Measurements from ENCODE around the gene USH1C. TPM values are rescaled to one million over a fixed set of nuclear protein-coding genes. Genes with fewer than 3 reads are reported as not detected.

USH1C gene
- total RNA-seq, 1 donor from 2014 or later, result 0.24 TPM

DNA sequence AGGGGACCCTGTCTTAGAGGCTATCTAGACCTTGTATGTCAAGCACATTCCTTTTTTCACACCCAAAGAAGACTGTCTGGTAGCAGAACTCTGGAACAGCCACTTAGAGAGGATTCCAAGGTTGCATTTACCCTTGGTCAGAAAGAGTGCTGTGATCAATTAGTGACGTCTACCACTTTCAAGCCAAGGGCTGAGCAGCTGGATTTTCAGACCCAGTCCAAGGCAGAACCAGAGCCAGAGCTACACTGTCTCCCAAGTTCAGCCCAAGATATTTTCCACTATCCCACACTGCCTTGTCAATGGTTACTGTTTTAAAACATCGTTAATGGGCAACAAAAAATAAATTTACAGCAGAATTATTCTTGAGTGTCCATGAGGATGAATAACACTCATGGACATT is 91.5 kb downstream of the USH1C start:
- H3K27me3 Mint-ChIP-seq (ENCODE audit: insufficient read depth, low read depth), result no peaks in the 10 kb centered on the region

GRCh38 chr11:17449158-17449557 is 95.1 kb downstream of the USH1C start:
- H3K27me3 Mint-ChIP-seq (ENCODE audit: insufficient read depth, low read depth), result peaks cover 2% of the 10 kb centered on the region
- Histone ChIP-seq H3K4me3 (no peak overlapping the region), H2AFZ (replicated peaks) (no peak overlapping the region), H3K9me3 (ENCODE audit: low read depth) (no peaks in the 10 kb centered on the region), H4K20me1 (ENCODE audit: low read depth) (no peaks in the 10 kb centered on the region), H3K79me2 (ENCODE audit: low read depth) (no peaks in the 10 kb centered on the region), H3K27ac (no peak overlapping the region), H3K9ac (no peak overlapping the region), H3K36me3 (no peaks in the 10 kb centered on the region), H3K27me3 (no peaks in the 10 kb centered on the region), H3K4me2 (no peak overlapping the region), H3F3A (ENCODE audit: low read depth) (no peaks in the 10 kb centered on the region), H3K4me1 (peaks cover under 1% of the 10 kb centered on the region)
- no peak overlapping the region for H3K4me3 Mint-ChIP-seq
- no peaks in the 10 kb centered on the region for H3K9me3 Mint-ChIP-seq
- H3K4me1 Mint-ChIP-seq, result no peaks in the 10 kb centered on the region
- no peak overlapping the region for H3K27ac Mint-ChIP-seq
- TF ChIP-seq CTCF (IDR thresholded peaks at IDR 0.05) (no peak), EZH2phosphoT487 (IDR thresholded peaks at IDR 0.05) (no peak), EZH2 (IDR thresholded peaks at IDR 0.05) (no peak)
- DNase-seq (ENCODE audit: low spot score), result no peak
- H3K36me3 Mint-ChIP-seq, result no peaks in the 10 kb centered on the region

More for the DNA sequence above, 91.5 kb downstream of the USH1C start:
- Mint-ChIP-seq H3K4me1 (no peaks in the 10 kb centered on the region), H3K9me3 (no peaks in the 10 kb centered on the region), H3K36me3 (no peaks in the 10 kb centered on the region), H3K27ac (no peak overlapping the region), H3K4me3 (no peak overlapping the region)
- no peak for TF ChIP-seq EZH2 (IDR thresholded peaks at IDR 0.05)
- TF ChIP-seq EZH2phosphoT487 (IDR thresholded peaks at IDR 0.05), result no peak
- TF ChIP-seq CTCF (IDR thresholded peaks at IDR 0.05), result no peak
- DNase-seq (ENCODE audit: low spot score), result no peak
- no peaks in the 10 kb centered on the region for H3K36me3 ChIP-seq
- no peaks in the 10 kb centered on the region for H3K9me3 ChIP-seq (ENCODE audit: low read depth)
- H3K4me3 ChIP-seq, result no peak overlapping the region
- H3K4me2 ChIP-seq, result no peak overlapping the region
- no peak overlapping the region for H2AFZ ChIP-seq (replicated peaks)
- no peaks in the 10 kb centered on the region for H3K79me2 ChIP-seq (ENCODE audit: low read depth)
- H3K4me1 ChIP-seq, result peaks cover 5% of the 10 kb centered on the region
- no peaks in the 10 kb centered on the region for H3F3A ChIP-seq (ENCODE audit: low read depth)
- no peak overlapping the region for H3K27ac ChIP-seq
- no peaks in the 10 kb centered on the region for H3K27me3 ChIP-seq
- H4K20me1 ChIP-seq (ENCODE audit: low read depth), result no peaks in the 10 kb centered on the region
- no peak overlapping the region for H3K9ac ChIP-seq

GRCh38 chr11:17446482-17446881 is 97.7 kb downstream of the USH1C start:
- Mint-ChIP-seq H3K27ac (no peak overlapping the region), H3K36me3 (no peaks in the 10 kb centered on the region), H3K9me3 (no peaks in the 10 kb centered on the region), H3K27me3 (ENCODE audit: insufficient read depth, low read depth) (peaks cover 2% of the 10 kb centered on the region), H3K4me1 (peaks cover 3% of the 10 kb centered on the region), H3K4me3 (no peak overlapping the region)
- H3K4me3 ChIP-seq, result no peak overlapping the region
- no peaks in the 10 kb centered on the region for H4K20me1 ChIP-seq (ENCODE audit: low read depth)
- peaks cover 9% of the 10 kb centered on the region for H3K4me1 ChIP-seq
- TF ChIP-seq EZH2phosphoT487 (IDR thresholded peaks at IDR 0.05), result no peak
- no peak for TF ChIP-seq EZH2 (IDR thresholded peaks at IDR 0.05)
- no peak overlapping the region for H2AFZ ChIP-seq (replicated peaks)
- H3F3A ChIP-seq (ENCODE audit: low read depth), result no peaks in the 10 kb centered on the region
- DNase-seq (ENCODE audit: low spot score), result no peak
- no peaks in the 10 kb centered on the region for H3K27me3 ChIP-seq
- no peaks in the 10 kb centered on the region for H3K79me2 ChIP-seq (ENCODE audit: low read depth)
- H3K9ac ChIP-seq, result no peak overlapping the region
- H3K4me2 ChIP-seq, result no peak overlapping the region
- H3K9me3 ChIP-seq (ENCODE audit: low read depth), result no peaks in the 10 kb centered on the region
- no peaks in the 10 kb centered on the region for H3K36me3 ChIP-seq
- H3K27ac ChIP-seq, result no peak overlapping the region

- H3K4me1 ChIP-seq, result peaks cover 9% of the 10 kb centered on the region
- Mint-ChIP-seq H3K9me3 (no peaks in the 10 kb centered on the region), H3K27me3 (ENCODE audit: insufficient read depth, low read depth) (peaks cover 2% of the 10 kb centered on the region), H3K27ac (no peak overlapping the region), H3K4me1 (peaks cover 3% of the 10 kb centered on the region), H3K4me3 (no peak overlapping the region), H3K36me3 (no peaks in the 10 kb centered on the region)
- no peak overlapping the region for H3K4me3 ChIP-seq
- no peak for TF ChIP-seq CTCF (IDR thresholded peaks at IDR 0.05)
- no peak for TF ChIP-seq EZH2 (IDR thresholded peaks at IDR 0.05)
- TF ChIP-seq EZH2phosphoT487 (IDR thresholded peaks at IDR 0.05), result no peak
- H3F3A ChIP-seq (ENCODE audit: low read depth), result no peaks in the 10 kb centered on the region
- H3K9ac ChIP-seq, result no peak overlapping the region
- no peaks in the 10 kb centered on the region for H3K9me3 ChIP-seq (ENCODE audit: low read depth)
- H3K27ac ChIP-seq, result no peak overlapping the region
- no peak for DNase-seq (ENCODE audit: low spot score)
- H4K20me1 ChIP-seq (ENCODE audit: low read depth), result no peaks in the 10 kb centered on the region
- no peaks in the 10 kb centered on the region for H3K27me3 ChIP-seq
- no peak overlapping the region for H3K4me2 ChIP-seq
- H3K36me3 ChIP-seq, result no peaks in the 10 kb centered on the region
- no peaks in the 10 kb centered on the region for H3K79me2 ChIP-seq (ENCODE audit: low read depth)
- H2AFZ ChIP-seq (replicated peaks), result no peak overlapping the region
Measured at GRCh38 chr11:17445240-17445795, 98.9 kb downstream of the USH1C start.

Measured in neural progenitor cell (in vitro differentiated cells).